ENCODE data around the gene ANXA10.
"Not testable (repeated sequence)": the region's sequence is repeated elsewhere in the genome, so short reads cannot be mapped to it uniquely, and the experiment has no call there.

Gene ANXA10

GRCh38 chr4:168162604-168163003, 70.3 kb downstream of the ANXA10 start:
- DNase-seq (ENCODE audit: low read depth, low spot score) = no peak

GRCh38 chr4:168163106-168163505, 70.8 kb downstream of the ANXA10 start:
- no peak for DNase-seq (ENCODE audit: low read depth, low spot score)

- no peak for DNase-seq (ENCODE audit: low read depth, low spot score)
Observed at GRCh38 chr4:168164045-168164444, 71.7 kb downstream of the ANXA10 start.

GRCh38 chr4:168164915-168165548, 72.7 kb downstream of the ANXA10 start:
- no peak for DNase-seq (ENCODE audit: low read depth, low spot score)

- no peak for DNase-seq (ENCODE audit: low read depth, low spot score)
Observed at GRCh38 chr4:168167714-168168284, 75.5 kb downstream of the ANXA10 start.

GRCh38 chr4:168174308-168174707, 82.0 kb downstream of the ANXA10 start:
- no peak for DNase-seq (ENCODE audit: low read depth, low spot score)

GRCh38 chr4:168177546-168178149, 85.3 kb downstream of the ANXA10 start:
- DNase-seq (ENCODE audit: low read depth, low spot score) = no peak

GRCh38 chr4:168183717-168184571, 91.6 kb downstream of the ANXA10 start:
- DNase-seq (ENCODE audit: low read depth, low spot score) = no peak

GRCh38 chr4:168188754-168189153, 96.4 kb downstream of the ANXA10 start:
- DNase-seq (ENCODE audit: low read depth, low spot score) = no peak

- no peak for DNase-seq (ENCODE audit: low read depth, low spot score)
Observed at GRCh38 chr4:168197926-168198325, 105.6 kb downstream of the ANXA10 start.

- no peak for DNase-seq (ENCODE audit: low read depth, low spot score)
Observed at GRCh38 chr4:168199260-168199957, 107.1 kb downstream of the ANXA10 start.

- no peak for DNase-seq (ENCODE audit: low read depth, low spot score)
Observed at GRCh38 chr4:168200685-168201084, 108.3 kb downstream of the ANXA10 start.

- DNase-seq (ENCODE audit: low read depth, low spot score) = no peak
Observed at GRCh38 chr4:168203233-168203911, 111.0 kb downstream of the ANXA10 start.

- no peak for DNase-seq (ENCODE audit: low read depth, low spot score)
Observed at GRCh38 chr4:168208957-168209614, 116.7 kb downstream of the ANXA10 start.

GRCh38 chr4:168212656-168213055, 120.3 kb downstream of the ANXA10 start:
- no peak for DNase-seq (ENCODE audit: low read depth, low spot score)

GRCh38 chr4:168213511-168213910, 121.2 kb downstream of the ANXA10 start:
- not testable (repeated sequence) for DNase-seq (ENCODE audit: low read depth, low spot score)

- no peak for DNase-seq (ENCODE audit: low read depth, low spot score)
Observed at GRCh38 chr4:168218645-168219044, 126.3 kb downstream of the ANXA10 start.

- no peak for DNase-seq (ENCODE audit: low read depth, low spot score)
Observed at GRCh38 chr4:168220893-168221292, 128.6 kb downstream of the ANXA10 start.

GRCh38 chr4:168221301-168221700, 129.0 kb downstream of the ANXA10 start:
- no peak for DNase-seq (ENCODE audit: low read depth, low spot score)
